ENCODE measurements around the gene DNAH11.

GRCh38 chr7:21887779-21888178, 344.9 kb downstream of the DNAH11 start:
- TF ChIP-seq CTCF (IDR thresholded peaks at IDR 0.05; ENCODE audit: low read depth, low read length, missing input control) (no peak), RAD21 (IDR thresholded peaks at IDR 0.05) (no peak), ZBTB33 (IDR thresholded peaks at IDR 0.05) (no peak), TAF1 (conservative IDR thresholded peaks at IDR 0.05) (no peak), HNF4A (conservative IDR thresholded peaks at IDR 0.05) (no peak)

All from liver (tissue), 3 donors.